Heart left ventricle (tissue), 16 donors: ENCODE results near the gene GPR153. TPM values are rescaled to one million over a fixed set of nuclear protein-coding genes. Genes with fewer than 3 reads are reported as not detected.

Source experiments
- ATAC-seq, 4 donors: fragments of 200-7000 bp; cut with Tn5 transposase; one replicate each; pipeline ENCODE4 v1.9.1; 2020 to 2022; ENCODE audit warnings: moderate library complexity in 4 of 4, mild to moderate bottlenecking in 3 of 4, moderate number of reproducible peaks in 1 of 4
- DNase-seq, 5 donors: peaks; one replicate each; pipeline ENCODE4 v3.0.0-alpha.2; 2020
- H3K27ac ChIP-seq, 12 donors: fragments of 200-600 bp; sonication (generic) in 4 of 12; one replicate each; pipeline versions ENCODE4 v1.5.0 to v1.8.0; 2016 to 2022; ENCODE audit warnings: mild to moderate bottlenecking in 2 of 12
- H3K27me3 ChIP-seq, 9 donors: fragments of 200-600 bp; sonication (generic) in 2 of 9; one replicate each; pipeline versions ENCODE4 v1.5.1 to v1.8.0; 2016 to 2022; ENCODE audit warnings: mild to moderate bottlenecking in 3 of 9
- H3K36me3 ChIP-seq, 9 donors: fragments of 200-600 bp; sonication (generic) in 2 of 9; one replicate each; pipeline versions ENCODE4 v1.5.0 to v1.8.0; 2018 to 2022; ENCODE audit warnings: mild to moderate bottlenecking in 2 of 9
- H3K4me1 ChIP-seq, 12 donors: fragments of 200-600 bp; sonication (generic) in 4 of 12; one replicate each; pipeline versions ENCODE4 v1.5.0 to v1.8.0; 2016 to 2022; ENCODE audit warnings: mild to moderate bottlenecking in 3 of 12
- H3K4me3 ChIP-seq, 12 donors: fragments of 200-600 bp; sonication (generic) in 4 of 12; one replicate each; pipeline versions ENCODE4 v1.5.0 to v1.8.0; 2017 to 2022; ENCODE audit warnings: mild to moderate bottlenecking in 9 of 12, moderate library complexity in 4 of 12
- H3K9me3 ChIP-seq, 12 donors: fragments of 200-600 bp; sonication (generic) in 4 of 12; one replicate each; pipeline versions ENCODE4 v1.5.0 to v1.8.0; 2016 to 2022; ENCODE audit warnings: mild to moderate bottlenecking in 1 of 12
- POLR2A ChIP-seq, 2 donors: fragments of 450-650 bp; IDR thresholded peaks; one replicate each; pipeline ENCODE4 v1.6.1; 2017; ENCODE audit warnings: antibody characterized with exemption in 2 of 2, mild to moderate bottlenecking in 2 of 2, moderate library complexity in 2 of 2
- WGBS, 4 donors: extraction: QIAGEN DNeasy Blood & Tissue Kit in 2 of 4; methylation state at CpG; one replicate each; pipeline versions ENCODE4 v1.1.5 to v1.1.7; 2013 to 2018; 5-methylcytosine and 5-hydroxymethylcytosine counted together
- intact Hi-C, 10 donors: fragments of 100-400 bp; cut with DNase I; formaldehyde crosslinking; loops; one replicate each; pipeline versions ENCODE4 v1.11.1 to v1.14.2; 2022
- polyA plus RNA-seq, 2 donors: library from polyadenylated mRNA; stranded (reverse); fragments of 200-250 nt; gene quantifications; one replicate each; pipeline ENCODE4 v1.2.3, GENCODE V29; 2013
- total RNA-seq, 9 donors: library from RNA; depleted of rRNA in 2 of 9; stranded (reverse); fragments of >200 nt in 2 of 9; fragmentation: NEBNext Ultra II Directional in 3 of 9; extraction: Animal tissue kit (Norgen Biotek cat#: 25700) in 3 of 9; gene quantifications; one replicate each; pipeline versions ENCODE4 v1.1.0 to v1.2.4, GENCODE V29; 2016 to 2023
- TF ChIP-seq, protein P1 (sequence below), 12 donors: fragments of 200-600 bp; sonication (generic) in 4 of 12; IDR thresholded peaks; one replicate each; pipeline versions ENCODE4 v1.5.0 to v1.8.0; 2018 to 2022; ENCODE audit warnings: antibody characterized with exemption in 12 of 12, mild to moderate bottlenecking in 5 of 12
- donor health status: ischemic (EF 13 %, LVEDD 7.1; RV severe dilation, severe dysfunction).
- donor health status: healthy with polysubstance abuse.
- donor health status: DM: no; HTN: yes; CAD: no.
- donor health status: DM: no; HTN: no; CAD: no.
- donor health status: ischemic (EF 25% LVEDD 6.9; RV normal size, moderate dysfunction).
- donor health status: ischemic (EF 25% LVEDD 5.7; RV mildly dilated, moderate dysfunction).
- donor health status: healthy.
- donor health status: DM: yes; HTN: yes; CAD: no.
- donor health status: ischemic (EF 35%, LVEDD 5.7; RV mildly dilated, moderate dysfunction).
- donor health status: nonischemic (EF 11% LVEDD 7.7; RV severe dilation, severe dysfunction).
- donor health status: DM: yes; HTN: yes; CAD: no.
- donor health status: PGD.
- donor health status: ischemic (EF 29% LVEDD 5.4; RV normal size, mild dysfunction).
- donor health status: nonischemic (EF 23%, LVEDD 6.1; RV moderate dilation, normal function).

GPR153 gene
- total and polyA plus RNA-seq, 11 donors, result 2.7 to 30.0 (median 4.7) TPM

DNA sequence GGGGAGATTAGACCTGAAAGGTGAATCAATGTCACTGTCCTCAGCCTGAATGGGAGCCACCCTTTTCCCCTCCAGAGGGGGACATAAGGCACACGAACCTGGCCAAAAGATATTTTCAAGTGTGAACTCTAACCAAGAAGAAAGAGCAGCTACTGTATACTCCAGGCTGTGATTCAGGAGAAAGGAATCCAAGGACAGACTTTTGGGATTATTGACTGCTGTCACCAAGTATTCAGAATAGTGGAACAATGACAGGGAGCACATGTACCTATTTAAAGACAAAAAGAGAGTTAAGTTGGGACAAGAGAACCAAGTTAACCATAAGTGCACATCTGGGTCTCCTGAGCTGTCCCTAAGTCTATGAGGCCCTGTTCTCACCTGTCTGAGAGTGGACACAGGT lies 27.5 kb downstream of the GPR153 start:
- no peak overlapping the region for H3K4me3 ChIP-seq
- TF ChIP-seq, protein P1, sequence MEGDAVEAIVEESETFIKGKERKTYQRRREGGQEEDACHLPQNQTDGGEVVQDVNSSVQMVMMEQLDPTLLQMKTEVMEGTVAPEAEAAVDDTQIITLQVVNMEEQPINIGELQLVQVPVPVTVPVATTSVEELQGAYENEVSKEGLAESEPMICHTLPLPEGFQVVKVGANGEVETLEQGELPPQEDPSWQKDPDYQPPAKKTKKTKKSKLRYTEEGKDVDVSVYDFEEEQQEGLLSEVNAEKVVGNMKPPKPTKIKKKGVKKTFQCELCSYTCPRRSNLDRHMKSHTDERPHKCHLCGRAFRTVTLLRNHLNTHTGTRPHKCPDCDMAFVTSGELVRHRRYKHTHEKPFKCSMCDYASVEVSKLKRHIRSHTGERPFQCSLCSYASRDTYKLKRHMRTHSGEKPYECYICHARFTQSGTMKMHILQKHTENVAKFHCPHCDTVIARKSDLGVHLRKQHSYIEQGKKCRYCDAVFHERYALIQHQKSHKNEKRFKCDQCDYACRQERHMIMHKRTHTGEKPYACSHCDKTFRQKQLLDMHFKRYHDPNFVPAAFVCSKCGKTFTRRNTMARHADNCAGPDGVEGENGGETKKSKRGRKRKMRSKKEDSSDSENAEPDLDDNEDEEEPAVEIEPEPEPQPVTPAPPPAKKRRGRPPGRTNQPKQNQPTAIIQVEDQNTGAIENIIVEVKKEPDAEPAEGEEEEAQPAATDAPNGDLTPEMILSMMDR (IDR thresholded peaks at IDR 0.05), result no peak
- TF ChIP-seq POLR2A (IDR thresholded peaks at IDR 0.05), result no peak
- no peaks in the 10 kb centered on the region for H3K9me3 ChIP-seq
- peaks cover 0 to 60% (median 52%) of the 10 kb centered on the region in 9 donors for H3K36me3 ChIP-seq
- peak overlapping the region in 9 of 12 donors; percentile 9 to 69 (median 44) for H3K27ac ChIP-seq
- H3K27me3 ChIP-seq, result no peaks in the 10 kb centered on the region
- no peak for ATAC-seq
- intact Hi-C loops, result no loop called here
- 27 to 46% (median 40%) methylated on average over 1 of the region's 1 CpG for WGBS, 4 donors
- no peak for DNase-seq
- H3K4me1 ChIP-seq, result peaks cover 0 to 38% (median 21%) of the 10 kb centered on the region in 12 donors

DNA sequence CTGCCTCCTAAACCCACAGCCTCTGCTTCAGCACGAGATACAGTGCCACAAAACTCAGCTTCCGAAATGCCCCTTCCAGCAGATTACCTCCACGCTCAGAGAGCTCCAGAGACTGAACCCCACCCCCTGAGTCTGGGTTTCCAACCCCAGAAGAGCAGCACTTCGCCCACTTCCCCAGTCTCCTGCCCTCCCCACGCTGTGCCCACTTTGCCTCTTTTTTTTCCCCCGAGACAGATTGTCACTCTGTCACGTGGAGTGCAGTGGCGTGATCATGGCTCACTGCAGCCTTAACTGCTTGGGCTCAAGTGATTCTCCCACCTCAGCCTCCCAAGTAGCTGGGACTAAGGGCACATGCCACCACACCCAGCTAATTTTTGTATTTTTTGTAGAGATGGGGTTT lies 35.2 kb downstream of the GPR153 start:
- Histone ChIP-seq H3K4me1 (peaks cover 0 to 49% (median 33%) of the 10 kb centered on the region in 12 donors), H3K36me3 (peaks cover 0 to 88% (median 77%) of the 10 kb centered on the region in 9 donors), H3K4me3 (no peak overlapping the region), H3K27me3 (no peaks in the 10 kb centered on the region), H3K27ac (peak overlapping the region in 3 of 12 donors; percentile 25 to 58 (median 37)), H3K9me3 (no peaks in the 10 kb centered on the region)
- DNase-seq (no peak), ATAC-seq (no peak)
- TF ChIP-seq, protein P1 (IDR thresholded peaks at IDR 0.05), result no peak
- no peak for TF ChIP-seq POLR2A (IDR thresholded peaks at IDR 0.05)
- 70 to 79% (median 76%) methylated on average over 8 of the region's 8 CpGs for WGBS, 4 donors
- intact Hi-C loops, result no loop called here

DNA sequence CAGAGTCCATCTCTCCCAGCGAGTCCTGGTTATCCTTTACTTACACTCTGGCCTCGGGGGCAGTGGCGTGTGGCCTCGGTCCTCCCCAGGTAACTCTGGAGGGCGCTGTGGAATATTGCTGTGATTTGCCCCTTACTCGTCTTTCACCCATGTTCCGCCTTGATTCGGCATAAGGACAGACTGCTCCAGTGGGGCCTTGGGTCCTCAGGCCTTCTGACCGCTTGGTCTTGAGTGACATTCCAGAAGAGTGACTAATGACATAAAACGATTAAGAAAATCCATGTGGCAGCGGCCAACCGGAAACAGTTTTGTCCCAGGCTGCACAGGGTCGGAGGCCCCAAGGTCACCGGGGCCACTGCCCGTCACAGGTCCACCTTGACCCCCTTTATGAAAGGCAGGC lies 36.2 kb downstream of the GPR153 start:
- Histone ChIP-seq H3K27me3 (no peaks in the 10 kb centered on the region), H3K36me3 (peaks cover 0 to 87% (median 77%) of the 10 kb centered on the region in 9 donors), H3K4me3 (no peak overlapping the region), H3K9me3 (no peaks in the 10 kb centered on the region), H3K27ac (peak overlapping the region in 9 of 12 donors; percentile 17 to 78 (median 37)), H3K4me1 (peaks cover 0 to 49% (median 33%) of the 10 kb centered on the region in 12 donors)
- no peak for DNase-seq
- ATAC-seq, result peak in 2 of 4 donors; percentile 1 to 7
- TF ChIP-seq POLR2A (IDR thresholded peaks at IDR 0.05), result no peak
- TF ChIP-seq, protein P1 (IDR thresholded peaks at IDR 0.05), result no peak
- intact Hi-C loops, result no loop called here
- WGBS, 4 donors, result 61 to 73% (median 68%) methylated on average over 15 of the region's 15 CpGs

DNA sequence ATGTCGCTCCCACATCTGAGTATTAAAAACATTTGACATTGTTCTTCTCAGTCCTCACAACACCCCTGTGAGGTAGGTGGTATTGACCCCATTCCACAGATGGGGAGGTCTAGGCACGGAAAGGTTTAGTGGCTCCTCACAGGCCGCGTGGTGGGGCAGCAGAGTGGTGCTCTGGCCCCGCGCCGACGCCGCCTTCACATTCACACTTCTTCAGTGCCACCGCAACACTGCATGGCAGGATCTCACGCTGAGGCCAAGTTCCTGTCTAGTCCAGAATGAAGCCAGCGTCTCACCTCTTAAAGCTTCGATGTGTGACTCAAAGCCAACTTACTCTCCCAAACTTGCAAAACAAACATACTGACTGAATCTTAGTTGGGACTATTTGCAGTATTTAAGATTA lies 37.3 kb downstream of the GPR153 start:
- DNase-seq (peak in 2 of 5 donors; percentile 77 to 80), ATAC-seq (peak; percentile 56 to 72 (median 69))
- H3K4me1 ChIP-seq, result peaks cover 0 to 49% (median 33%) of the 10 kb centered on the region in 12 donors
- WGBS, 4 donors, result 64 to 90% (median 70%) methylated on average over 13 of the region's 13 CpGs
- intact Hi-C loops, result loop anchor here in 1 of 10 donors (2.0 kb wide), 1 partner anchor 15 kb away; no protein-coding TSS in a partner anchor
- no peak overlapping the region for H3K4me3 ChIP-seq
- no peaks in the 10 kb centered on the region for H3K27me3 ChIP-seq
- TF ChIP-seq, protein P1 (IDR thresholded peaks at IDR 0.05), result no peak
- no peak for TF ChIP-seq POLR2A (IDR thresholded peaks at IDR 0.05)
- no peaks in the 10 kb centered on the region for H3K9me3 ChIP-seq
- peaks cover 0 to 83% (median 69%) of the 10 kb centered on the region in 9 donors for H3K36me3 ChIP-seq
- peak overlapping the region in 11 of 12 donors; percentile 7 to 80 (median 71) for H3K27ac ChIP-seq
